Transverse colon (tissue), 3 donors: ENCODE data around the gene SNX13.

ENCODE experiments used
- CTCF ChIP-seq, 5 experiments: fragments of 200-600 bp in 3 of 5; fragments of 450-650 bp in 2 of 5; sonication (generic) in 3 of 5; IDR thresholded peaks; 1 replicate in 2 of 5; 2 replicates in 3 of 5; pipeline ENCODE4 v1.5.1; 2016 to 2017; ENCODE audit warnings: antibody characterized with exemption in 5 of 5, inconsistent platforms in 3 of 5, mild to moderate bottlenecking in 2 of 5, moderate library complexity in 1 of 5
- EP300 ChIP-seq: sonication (generic); formaldehyde crosslinking; IDR thresholded peaks from one replicate; pipeline ENCODE4 v1.6.1; 2017; ENCODE audit warnings: antibody characterized with exemption, low read depth

GRCh38 chr7:17792075-17792936, 148.0 kb downstream of the SNX13 start:
- no peak for TF ChIP-seq CTCF (IDR thresholded peaks at IDR 0.05)
- no peak for TF ChIP-seq EP300
